ENCODE results near the gene DCBLD2. TPM values are rescaled to one million over a fixed set of nuclear protein-coding genes. Genes with fewer than 3 reads are reported as not detected.

Gene DCBLD2
- total and polyA plus RNA-seq, 2 of the 13 experiments (the other 11 are each of a cell fraction or from before 2014, with no cell fraction given), result 43.8 to 56.9 TPM

GRCh38 chr3:98778852-98779413, 122.6 kb downstream of the DCBLD2 start (continued):
- TF ChIP-seq CBX5 (CRISPR knock-in tag; IDR thresholded peaks at IDR 0.05; ENCODE audit: borderline replicate concordance) (peak; percentile 68; the same call in 1 of the 2 replicates), MAZ (IDR thresholded peaks at IDR 0.05; ENCODE audit: borderline replicate concordance, low read depth, low read length) (no peak), MAZ (CRISPR knock-in tag; IDR thresholded peaks at IDR 0.05; ENCODE audit: low read depth) (0 out of 2 replicates have a peak, but pooled peaks have one; percentile 30), CREB1 (IDR thresholded peaks at IDR 0.05) (no peak), CREB1 (CRISPR knock-in tag; IDR thresholded peaks at IDR 0.05) (peak; percentile 74; the same call in 1 of the 2 replicates), CEBPG (CRISPR knock-in tag; IDR thresholded peaks at IDR 0.05) (peak; percentile 99), KLF16 (CRISPR knock-in tag; IDR thresholded peaks at IDR 0.05) (peak in 1 of 2 experiments; percentile 50; a peak in 1 of 4 replicates), NFYB (CRISPR knock-in tag; IDR thresholded peaks at IDR 0.05) (peak; percentile 23; the same call in 1 of the 2 replicates), POGZ (CRISPR knock-in tag; IDR thresholded peaks at IDR 0.05) (peak; percentile 94), GFI1 (CRISPR knock-in tag; IDR thresholded peaks at IDR 0.05; ENCODE audit: borderline replicate concordance) (peak; percentile 68; the same call in 1 of the 2 replicates), DMAP1 (CRISPR knock-in tag; IDR thresholded peaks at IDR 0.05) (peak; percentile 50; the same call in 1 of the 2 replicates), ZSCAN20 (CRISPR knock-in tag; IDR thresholded peaks at IDR 0.05; ENCODE audit: borderline replicate concordance) (peak; percentile 74), RARA (CRISPR knock-in tag; IDR thresholded peaks at IDR 0.05) (peak; percentile 32), ZNF710 (CRISPR knock-in tag; IDR thresholded peaks at IDR 0.05; ENCODE audit: borderline replicate concordance) (peak; percentile 86), HDAC1 (CRISPR knock-in tag; IDR thresholded peaks at IDR 0.05) (peak; percentile 79), SOX5 (CRISPR knock-in tag; IDR thresholded peaks at IDR 0.05; ENCODE audit: borderline replicate concordance) (peak; percentile 73; the same call in 1 of the 2 replicates), KAT8 (CRISPR knock-in tag; IDR thresholded peaks at IDR 0.05) (0 out of 2 replicates have a peak, but pooled peaks have one; percentile 35), ZMYM2 (CRISPR knock-in tag; IDR thresholded peaks at IDR 0.05) (0 out of 2 replicates have a peak, but pooled peaks have one; percentile 63)
- TF ChIP-seq, protein P1, sequence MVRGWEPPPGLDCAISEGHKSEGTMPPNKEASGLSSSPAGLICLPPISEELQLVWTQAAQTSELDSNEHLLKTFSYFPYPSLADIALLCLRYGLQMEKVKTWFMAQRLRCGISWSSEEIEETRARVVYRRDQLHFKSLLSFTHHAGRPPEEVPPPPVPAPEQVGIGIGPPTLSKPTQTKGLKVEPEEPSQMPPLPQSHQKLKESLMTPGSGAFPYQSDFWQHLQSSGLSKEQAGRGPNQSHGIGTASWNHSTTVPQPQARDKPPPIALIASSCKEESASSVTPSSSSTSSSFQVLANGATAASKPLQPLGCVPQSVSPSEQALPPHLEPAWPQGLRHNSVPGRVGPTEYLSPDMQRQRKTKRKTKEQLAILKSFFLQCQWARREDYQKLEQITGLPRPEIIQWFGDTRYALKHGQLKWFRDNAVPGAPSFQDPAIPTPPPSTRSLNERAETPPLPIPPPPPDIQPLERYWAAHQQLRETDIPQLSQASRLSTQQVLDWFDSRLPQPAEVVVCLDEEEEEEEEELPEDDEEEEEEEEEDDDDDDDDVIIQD (CRISPR knock-in tag; IDR thresholded peaks at IDR 0.05; ENCODE audit: low read depth), result peak; percentile 93; the same call in 1 of the 2 replicates
- TF ChIP-seq, protein P2, sequence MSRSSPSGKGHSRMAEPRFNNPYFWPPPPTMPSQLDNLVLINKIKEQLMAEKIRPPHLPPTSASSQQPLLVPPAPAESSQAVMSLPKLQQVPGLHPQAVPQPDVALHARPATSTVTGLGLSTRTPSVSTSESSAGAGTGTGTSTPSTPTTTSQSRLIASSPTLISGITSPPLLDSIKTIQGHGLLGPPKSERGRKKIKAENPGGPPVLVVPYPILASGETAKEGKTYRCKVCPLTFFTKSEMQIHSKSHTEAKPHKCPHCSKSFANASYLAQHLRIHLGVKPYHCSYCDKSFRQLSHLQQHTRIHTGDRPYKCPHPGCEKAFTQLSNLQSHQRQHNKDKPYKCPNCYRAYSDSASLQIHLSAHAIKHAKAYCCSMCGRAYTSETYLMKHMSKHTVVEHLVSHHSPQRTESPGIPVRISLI (CRISPR knock-in tag; IDR thresholded peaks at IDR 0.05; ENCODE audit: borderline replicate concordance), result peak; percentile 32; the same call in 1 of the 2 replicates
- TF ChIP-seq, protein P3, sequence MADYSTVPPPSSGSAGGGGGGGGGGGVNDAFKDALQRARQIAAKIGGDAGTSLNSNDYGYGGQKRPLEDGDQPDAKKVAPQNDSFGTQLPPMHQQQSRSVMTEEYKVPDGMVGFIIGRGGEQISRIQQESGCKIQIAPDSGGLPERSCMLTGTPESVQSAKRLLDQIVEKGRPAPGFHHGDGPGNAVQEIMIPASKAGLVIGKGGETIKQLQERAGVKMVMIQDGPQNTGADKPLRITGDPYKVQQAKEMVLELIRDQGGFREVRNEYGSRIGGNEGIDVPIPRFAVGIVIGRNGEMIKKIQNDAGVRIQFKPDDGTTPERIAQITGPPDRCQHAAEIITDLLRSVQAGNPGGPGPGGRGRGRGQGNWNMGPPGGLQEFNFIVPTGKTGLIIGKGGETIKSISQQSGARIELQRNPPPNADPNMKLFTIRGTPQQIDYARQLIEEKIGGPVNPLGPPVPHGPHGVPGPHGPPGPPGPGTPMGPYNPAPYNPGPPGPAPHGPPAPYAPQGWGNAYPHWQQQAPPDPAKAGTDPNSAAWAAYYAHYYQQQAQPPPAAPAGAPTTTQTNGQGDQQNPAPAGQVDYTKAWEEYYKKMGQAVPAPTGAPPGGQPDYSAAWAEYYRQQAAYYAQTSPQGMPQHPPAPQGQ (CRISPR knock-in tag; IDR thresholded peaks at IDR 0.05; ENCODE audit: borderline replicate concordance), result no peak
- TF ChIP-seq, protein P4, sequence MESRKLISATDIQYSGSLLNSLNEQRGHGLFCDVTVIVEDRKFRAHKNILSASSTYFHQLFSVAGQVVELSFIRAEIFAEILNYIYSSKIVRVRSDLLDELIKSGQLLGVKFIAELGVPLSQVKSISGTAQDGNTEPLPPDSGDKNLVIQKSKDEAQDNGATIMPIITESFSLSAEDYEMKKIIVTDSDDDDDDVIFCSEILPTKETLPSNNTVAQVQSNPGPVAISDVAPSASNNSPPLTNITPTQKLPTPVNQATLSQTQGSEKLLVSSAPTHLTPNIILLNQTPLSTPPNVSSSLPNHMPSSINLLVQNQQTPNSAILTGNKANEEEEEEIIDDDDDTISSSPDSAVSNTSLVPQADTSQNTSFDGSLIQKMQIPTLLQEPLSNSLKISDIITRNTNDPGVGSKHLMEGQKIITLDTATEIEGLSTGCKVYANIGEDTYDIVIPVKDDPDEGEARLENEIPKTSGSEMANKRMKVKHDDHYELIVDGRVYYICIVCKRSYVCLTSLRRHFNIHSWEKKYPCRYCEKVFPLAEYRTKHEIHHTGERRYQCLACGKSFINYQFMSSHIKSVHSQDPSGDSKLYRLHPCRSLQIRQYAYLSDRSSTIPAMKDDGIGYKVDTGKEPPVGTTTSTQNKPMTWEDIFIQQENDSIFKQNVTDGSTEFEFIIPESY (CRISPR knock-in tag; IDR thresholded peaks at IDR 0.05), result peak; percentile 26; the same call in 1 of the 2 replicates

All from HepG2 (cell line).